H1 (cell line): ENCODE measurements around the gene PROX2. TPM values are rescaled to one million over a fixed set of nuclear protein-coding genes. Genes with fewer than 3 reads are reported as not detected.

Experiments
- GABPA ChIP-seq: IDR thresholded peaks from 2 replicates; pipeline ENCODE4 v1.6.1; 2011; ENCODE audit warnings: mild to moderate bottlenecking, low read length, moderate library complexity, borderline replicate concordance; ENCODE audit not compliant: insufficient read depth
- HDAC6 ChIP-seq: IDR thresholded peaks from one replicate; pipeline ENCODE4 v1.7.1; 2012; ENCODE audit warnings: low read depth, mild to moderate bottlenecking, inconsistent platforms, low read length, moderate library complexity
- TAF7 ChIP-seq: optimal IDR thresholded peaks from 2 replicates; pipeline ENCODE3; 2011; ENCODE audit warnings: low read depth, mild to moderate bottlenecking, inconsistent platforms, low read length, moderate library complexity, borderline replicate concordance
- polyA plus RNA-seq, 7 experiments: library from polyadenylated mRNA; depleted of rRNA in 3 of 7; stranded (reverse) in 5 of 7; unstranded in 2 of 7; fragments of >200 nt in 5 of 7; fragments of 200-250 nt in 2 of 7; gene quantifications; 1 replicate in 5 of 7; 2 replicates in 1 of 7; 4 replicates in 1 of 7; pipeline versions ENCODE4 v1.2.1 to v1.2.3, GENCODE V29; 2011 to 2013; ENCODE audit warnings: missing spikeins in 2 of 7, mixed read lengths in 2 of 7
- total RNA-seq: library from RNA; stranded (reverse); fragmentation: NEBNext Ultra II Directional; extraction: Animal tissue kit (Norgen Biotek cat#: 25700); gene quantifications from 2 replicates; pipeline ENCODE4 v1.2.1, GENCODE V29; 2021

The PROX2 gene
- total and polyA plus RNA-seq, 2 of the 8 experiments (the other 6 are each of a cell fraction or from before 2014, with no cell fraction given) = 0.03 TPM; not detected in 1

- TF ChIP-seq GABPA = no peak
- TF ChIP-seq TAF7 = no peak
- TF ChIP-seq HDAC6 = no peak
These were observed 46.9 kb upstream of the PROX2 start, which contains the start of gene RPS6KL1 (continued) for GRCh38 chr14:74922752-74923401.
